Measurements from ENCODE around the gene AMIGO3.

AMIGO3 gene

DNA sequence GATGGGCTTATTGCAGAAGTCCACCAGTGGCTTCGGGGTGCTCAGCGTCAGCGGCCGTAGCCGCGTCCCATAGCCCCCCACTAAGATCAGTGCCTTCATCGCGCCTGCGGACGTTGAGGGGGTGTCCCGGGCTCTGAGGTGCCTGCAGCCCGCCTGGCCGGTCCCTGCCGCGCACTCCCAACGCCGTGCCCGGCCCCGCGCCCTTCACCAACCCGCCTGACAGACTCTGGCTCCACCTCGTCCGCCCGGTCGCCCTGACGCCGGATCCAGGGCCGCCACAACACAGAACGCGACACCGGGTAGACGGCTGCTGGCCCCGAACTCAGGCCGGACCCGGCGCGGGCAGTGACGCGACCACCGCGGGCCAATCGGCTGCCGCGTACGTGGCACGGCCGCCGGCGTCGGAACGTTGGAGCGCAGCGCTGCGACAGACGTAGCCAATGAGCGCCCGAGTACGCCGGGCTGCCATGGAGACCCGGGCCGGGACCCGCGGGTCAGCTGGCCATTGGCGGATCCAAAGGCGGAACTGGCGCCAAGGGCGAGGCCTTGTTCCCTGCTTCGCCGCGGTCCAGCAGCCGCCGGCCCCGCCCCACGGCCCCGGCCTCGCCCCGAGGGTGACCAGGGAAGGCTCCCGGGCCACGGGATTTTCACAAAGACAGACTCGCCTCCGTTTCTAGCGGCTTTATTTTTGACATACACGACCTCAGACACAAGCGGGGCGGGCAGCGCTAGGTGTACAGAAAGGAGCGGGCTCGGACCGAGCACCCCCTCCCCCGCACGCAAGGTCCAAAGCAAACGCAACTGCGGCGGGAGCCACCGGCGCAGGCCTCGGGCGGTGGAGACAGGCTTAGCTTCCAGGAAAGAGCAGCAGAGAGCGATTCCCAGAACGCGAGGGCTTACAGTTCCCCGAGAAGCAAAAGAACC is 4.4 kb upstream of the AMIGO3 start, which contains the start of gene GMPPB:
TSS of gene GMPPB (minus strand) at position 324 of the 924 bp plus-strand sequence. CDS start at position 99, 225 bp downstream.
- peak; percentile 93 for DNase-seq

DNA sequence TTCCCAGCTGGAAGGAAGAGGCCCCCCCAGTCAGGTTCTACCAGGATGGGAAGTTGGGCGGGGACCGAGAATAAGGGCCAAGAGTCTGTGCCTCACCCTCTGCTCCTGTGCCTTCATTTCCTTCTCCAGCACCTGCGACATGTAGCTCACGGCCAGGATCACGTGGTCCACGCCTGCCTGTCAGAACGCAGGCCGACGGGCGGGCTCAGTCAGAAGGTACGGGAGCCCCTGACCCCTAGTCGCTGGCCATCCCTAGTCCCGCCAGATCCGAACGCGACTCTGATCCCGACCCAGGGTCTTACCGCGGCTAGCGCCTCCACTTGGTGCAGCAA is 3.8 kb upstream of the AMIGO3 start:
- DNase-seq: no peak

DNA sequence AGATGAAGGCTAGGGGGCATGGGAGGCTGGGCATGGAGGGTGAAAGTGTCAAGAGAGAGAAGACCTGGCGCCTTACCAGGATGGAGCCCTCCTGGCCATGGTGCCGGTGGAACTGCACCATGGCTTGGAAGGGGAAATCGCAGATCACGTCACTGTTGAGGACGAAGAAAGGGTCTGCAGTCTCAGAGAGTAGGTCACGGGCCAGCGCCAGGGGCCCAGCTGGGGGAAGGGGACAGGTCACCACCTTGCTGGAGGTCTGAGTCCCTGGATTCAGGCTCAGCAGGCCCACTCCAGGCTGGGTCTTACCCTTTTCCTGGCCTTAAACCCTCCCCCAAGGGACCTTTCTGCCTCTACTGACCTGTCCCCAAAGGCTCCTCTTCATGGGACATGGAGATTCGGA is 3.4 kb upstream of the AMIGO3 start:
- DNase-seq: no peak

DNA sequence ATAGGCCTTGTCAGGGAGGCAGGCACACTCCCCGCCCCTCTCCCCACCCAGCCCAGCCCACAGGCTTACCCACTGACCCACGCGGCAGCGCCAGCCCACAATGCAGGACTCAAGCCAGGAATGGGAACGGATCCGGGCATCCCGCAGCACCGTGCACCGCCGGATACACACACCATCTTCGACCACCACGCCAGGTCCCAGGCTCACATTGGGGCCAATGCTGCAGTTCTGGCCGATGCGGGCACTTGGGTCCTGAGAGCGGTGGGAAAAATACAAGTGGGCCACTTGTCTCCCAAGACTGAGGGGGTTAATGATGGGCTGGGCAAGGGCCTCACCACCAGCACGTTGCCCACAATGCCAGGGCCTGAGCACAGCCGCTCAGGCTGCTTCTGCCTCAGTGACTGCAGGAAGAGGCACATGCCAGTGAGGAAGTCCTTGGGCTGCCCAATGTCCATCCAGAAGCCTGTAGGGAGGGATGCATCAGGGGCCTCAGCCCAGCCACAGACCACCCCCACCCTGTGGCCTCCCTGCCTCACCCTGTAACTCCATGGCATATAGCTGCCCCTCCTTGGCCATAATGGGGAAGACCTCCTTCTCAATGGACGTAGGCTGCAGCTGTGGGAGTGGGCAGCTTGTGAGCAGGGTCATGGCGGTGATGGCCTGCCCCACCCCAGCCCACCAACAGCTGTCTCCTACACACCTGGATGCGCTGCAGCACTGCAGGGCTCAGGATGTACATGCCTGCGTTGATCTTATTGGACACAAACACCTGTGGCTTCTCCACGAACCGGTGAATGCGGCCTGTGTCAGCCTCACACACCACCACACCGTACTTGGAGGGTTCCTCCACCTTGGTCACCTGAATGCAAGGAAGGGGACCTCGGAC is 2.7 kb upstream of the AMIGO3 start:
- no peak for DNase-seq

DNA sequence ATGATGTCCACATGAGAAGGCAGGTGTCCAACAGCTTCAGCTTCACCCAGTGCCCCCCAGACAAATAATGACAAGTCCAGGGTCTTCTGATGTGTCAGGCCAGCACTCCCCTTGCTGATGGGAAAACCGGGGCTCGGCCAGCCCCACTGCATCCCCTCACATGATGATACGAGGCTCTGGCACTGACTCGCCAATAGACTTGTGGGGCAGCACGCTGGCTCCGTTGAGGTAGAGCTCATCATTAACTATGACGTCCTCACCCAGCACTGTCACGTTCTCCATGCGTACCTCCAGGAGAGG is 2.1 kb upstream of the AMIGO3 start:
- no peak for DNase-seq

DNA sequence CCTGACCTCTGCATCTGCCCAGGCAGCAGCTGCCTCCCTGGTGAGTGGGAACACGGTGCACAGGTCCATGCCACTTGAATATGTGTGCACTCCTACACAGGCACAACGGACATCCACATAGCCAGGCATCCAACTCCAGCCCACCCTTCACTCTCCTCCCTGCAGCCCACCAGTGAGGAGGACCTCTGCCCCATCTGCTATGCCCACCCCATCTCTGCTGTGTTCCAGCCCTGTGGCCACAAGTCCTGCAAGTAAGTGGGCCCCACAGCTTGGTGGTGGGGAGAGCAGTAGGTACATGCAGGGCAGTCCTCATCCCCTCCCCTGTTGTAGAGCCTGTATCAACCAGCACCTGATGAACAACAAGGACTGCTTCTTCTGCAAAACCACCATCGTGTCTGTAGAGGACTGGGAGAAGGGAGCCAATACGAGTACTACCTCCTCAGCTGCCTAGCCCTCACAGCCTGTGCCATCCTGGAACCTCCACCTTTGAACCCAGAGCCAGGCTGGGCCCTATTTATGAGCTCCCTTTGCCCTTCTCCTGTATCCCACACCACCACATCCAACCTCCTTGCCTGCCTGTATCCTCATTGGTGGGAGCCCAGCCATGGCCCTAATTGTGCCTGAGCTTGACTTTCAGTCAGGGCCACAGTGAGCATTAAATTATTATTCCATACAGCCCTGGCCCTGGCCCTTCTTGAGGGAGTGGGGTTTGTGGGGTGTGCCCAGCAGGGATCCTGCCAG is 1.5 kb upstream of the AMIGO3 start:
- DNase-seq: no peak

DNA sequence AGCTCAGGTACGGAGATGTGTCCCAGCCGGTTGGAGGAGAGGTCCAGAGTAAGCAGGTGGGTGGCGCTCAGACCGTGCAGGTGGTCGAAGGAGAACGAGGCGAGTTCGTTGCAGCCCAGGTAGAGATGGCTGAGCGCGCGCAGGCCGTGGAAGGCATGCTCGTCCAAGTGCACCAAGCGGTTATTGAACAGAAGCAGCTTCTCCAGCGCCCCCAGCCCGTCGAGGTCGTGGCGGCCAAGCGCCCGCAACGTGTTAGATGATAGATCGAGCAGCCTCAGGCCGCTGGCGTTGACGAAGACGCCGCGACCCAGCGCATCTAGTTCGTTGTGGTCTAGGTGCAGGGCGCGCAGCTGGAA is 648 bp downstream of the AMIGO3 start:
- DNase-seq: no peak

DNA sequence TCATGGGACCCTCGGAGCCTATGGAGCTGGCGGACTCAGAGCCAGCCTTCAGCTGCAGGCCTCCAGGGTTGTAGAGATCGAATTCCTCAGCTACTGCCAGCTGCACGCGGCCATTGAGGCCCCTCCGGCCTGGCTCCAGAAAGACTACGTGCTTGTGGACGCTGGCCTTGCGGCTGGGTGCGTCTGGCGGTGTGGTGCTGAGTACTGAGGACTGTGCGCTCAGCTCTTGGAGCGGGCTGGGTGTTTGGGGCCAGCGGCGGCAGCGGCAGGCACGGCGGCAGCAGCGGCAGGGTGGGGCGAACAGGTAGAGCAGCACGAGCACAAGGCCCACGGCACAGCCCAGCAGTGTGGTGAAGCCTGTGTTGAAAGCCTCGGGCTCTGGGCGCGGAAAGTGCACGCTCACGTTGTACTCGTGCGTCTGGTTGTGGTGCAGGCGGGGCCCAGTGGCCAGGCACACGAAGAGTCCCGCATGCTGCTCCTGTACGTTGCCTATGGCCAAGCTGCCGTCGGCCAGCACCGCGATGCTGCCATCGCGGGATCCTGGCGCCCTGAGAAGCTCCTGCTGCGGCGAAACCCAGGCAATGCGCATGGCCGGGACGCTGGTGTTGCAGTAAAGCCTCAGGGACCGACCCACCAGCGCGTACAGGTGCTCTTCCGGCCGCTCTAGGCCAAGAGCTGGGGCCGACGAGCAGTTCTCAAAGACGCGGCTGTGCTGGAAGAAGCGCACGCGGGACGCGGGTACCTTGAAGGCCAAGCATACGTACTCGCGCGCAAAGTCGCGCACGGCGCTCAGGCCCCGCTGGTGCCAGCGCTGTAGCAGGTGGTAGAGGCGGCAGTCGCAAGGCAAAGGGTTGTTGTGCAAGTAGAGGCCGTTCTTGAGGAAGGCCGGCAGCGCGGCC is 1.3 kb downstream of the AMIGO3 start:
- DNase-seq: no peak

DNA sequence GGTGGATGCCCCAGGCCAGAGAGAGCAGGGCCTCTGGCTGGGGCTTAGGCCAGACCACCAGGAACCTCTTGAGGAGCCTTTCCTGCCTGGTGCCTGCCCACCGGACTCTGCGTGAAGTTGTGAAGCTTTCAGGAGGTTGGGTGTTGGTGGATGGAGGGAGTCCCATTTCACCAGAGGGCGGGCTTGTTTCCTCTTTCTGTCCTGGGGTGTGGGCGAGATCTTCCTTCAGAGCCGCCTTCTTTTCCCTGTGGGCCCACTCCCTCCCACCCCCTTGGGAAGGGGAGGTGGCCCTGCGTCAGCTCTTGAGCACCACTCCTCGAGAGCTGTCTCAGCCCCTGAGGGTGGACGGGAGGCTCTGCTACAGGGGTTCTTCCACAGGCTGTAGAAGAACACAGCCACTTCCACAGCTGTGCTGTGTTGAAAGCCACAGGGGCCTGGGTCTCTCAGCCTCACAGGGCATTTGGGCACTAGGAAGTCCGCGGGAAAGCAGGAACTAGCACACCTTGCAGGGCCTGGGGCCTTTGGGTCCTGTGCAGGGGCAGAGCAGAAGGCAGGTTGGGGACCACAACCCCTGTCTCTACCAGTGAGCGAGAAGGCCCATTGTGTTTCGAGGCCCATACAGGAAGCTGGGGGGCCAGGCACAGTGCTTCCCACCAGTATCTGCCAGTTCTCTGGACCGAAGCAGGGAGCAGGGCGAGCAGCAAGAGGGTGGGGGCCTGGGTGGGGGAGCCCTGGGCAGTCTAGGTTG is 2.1 kb downstream of the AMIGO3 start:
- DNase-seq: no peak

DNA sequence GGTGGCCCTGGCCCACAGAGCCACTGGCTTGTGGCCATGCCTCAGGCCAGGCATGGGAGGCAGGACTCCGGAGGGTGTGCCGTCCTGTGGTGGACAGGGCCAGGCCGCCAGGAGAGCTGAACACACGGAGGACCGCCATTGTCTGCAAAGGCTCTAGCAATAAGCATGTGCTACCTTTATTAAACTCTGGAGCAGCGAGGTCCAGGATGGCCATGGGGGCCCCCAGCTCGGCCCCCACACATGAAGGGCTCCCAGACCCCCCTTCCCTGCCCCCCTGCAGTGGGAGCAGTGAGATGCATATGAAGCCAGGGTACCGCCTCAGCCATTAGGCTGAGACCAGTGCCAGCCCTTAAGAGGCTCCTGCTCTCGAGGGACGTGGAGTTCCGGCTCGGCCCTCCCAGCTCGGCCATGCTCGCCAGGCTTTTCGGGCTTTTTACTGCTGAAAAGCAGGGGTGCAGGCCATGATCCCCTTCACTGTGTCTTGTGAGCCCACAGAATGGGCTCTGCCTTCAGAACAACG is 2.7 kb downstream of the AMIGO3 start:
- no peak for DNase-seq

DNA sequence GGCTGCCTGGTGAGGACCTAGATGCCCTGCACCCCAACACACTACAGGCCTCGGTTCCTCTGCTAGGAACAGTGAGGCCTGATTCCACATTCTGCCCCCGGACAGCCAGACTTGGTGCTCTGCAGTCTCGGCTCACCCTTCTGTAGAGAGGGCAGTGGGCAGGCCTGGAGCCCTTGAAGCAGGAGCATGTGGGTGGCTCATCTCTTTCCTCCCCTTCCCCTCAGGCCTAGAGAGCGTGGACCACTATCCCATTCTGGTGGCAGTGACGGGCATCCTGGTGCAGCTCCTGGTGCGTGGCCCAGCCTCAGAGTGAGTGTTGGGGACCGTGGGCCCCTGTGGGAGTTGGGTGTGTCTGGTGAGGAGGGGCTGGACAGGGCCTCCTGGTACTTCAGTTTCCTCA is 3.3 kb downstream of the AMIGO3 start:
- DNase-seq: no peak

DNA sequence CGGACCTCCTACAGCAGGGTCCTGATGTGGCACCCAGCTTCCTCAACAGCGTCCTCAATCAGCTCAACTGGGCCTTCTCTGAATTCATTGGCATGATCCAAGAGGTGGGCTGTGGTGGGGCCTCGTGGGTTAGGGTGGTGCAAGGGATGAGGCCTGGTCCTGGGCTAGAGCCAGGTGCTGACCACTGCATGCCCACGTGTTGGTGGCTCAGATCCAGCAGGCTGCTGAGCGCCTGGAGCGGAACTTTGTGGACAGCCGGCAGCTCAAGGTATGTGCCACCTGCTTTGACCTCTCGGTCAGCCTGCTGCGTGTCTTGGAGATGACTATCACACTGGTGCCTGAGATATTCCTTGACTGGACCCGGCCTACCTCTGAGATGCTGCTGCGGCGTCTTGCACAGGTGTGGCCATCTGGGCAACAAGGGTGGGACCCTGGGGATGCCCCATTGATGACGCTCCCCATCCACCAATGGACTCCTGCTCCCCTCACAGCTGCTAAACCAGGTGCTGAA is 3.8 kb downstream of the AMIGO3 start:
- no peak for DNase-seq

DNA sequence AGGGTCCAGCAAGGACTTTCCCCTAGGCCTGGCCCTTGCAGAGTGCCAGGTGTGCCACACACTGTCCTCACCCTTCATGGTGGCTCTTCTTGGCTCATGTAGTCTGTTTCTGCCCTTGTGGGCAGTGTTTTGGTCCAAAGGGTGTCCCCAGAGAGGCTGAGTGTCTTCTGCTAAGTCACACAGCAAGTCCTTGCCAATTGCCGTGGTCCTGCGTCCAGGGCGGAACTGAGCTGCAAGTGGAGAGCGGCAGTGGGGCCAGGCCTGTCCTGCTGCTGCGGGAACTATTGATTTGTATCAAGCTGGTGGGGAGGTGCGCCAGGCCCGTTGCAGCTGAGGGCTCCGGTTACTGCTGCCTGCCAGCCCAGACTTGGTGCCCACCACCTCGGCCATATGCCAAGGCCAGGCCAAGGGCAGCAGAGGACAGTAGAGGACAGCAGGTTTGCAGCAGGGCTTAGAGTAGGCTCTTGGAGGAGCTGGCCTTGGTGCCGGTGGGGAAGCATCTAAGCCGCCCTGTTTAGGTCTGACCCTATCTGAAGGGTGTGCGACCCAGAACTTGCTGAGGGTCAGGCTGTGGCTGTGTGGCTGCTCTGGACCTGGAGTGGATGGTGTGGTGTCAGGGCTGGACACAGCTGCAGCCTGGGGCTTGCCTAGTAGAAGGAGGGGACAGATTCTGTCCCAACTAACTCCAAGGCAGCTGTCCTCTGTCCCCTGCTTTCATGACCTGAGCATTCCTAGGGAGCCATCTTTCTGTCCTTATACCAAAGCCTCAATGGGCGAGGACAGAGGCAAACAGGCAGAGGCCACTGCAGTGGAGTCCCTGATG is 4.5 kb downstream of the AMIGO3 start:
- DNase-seq: no peak

DNA sequence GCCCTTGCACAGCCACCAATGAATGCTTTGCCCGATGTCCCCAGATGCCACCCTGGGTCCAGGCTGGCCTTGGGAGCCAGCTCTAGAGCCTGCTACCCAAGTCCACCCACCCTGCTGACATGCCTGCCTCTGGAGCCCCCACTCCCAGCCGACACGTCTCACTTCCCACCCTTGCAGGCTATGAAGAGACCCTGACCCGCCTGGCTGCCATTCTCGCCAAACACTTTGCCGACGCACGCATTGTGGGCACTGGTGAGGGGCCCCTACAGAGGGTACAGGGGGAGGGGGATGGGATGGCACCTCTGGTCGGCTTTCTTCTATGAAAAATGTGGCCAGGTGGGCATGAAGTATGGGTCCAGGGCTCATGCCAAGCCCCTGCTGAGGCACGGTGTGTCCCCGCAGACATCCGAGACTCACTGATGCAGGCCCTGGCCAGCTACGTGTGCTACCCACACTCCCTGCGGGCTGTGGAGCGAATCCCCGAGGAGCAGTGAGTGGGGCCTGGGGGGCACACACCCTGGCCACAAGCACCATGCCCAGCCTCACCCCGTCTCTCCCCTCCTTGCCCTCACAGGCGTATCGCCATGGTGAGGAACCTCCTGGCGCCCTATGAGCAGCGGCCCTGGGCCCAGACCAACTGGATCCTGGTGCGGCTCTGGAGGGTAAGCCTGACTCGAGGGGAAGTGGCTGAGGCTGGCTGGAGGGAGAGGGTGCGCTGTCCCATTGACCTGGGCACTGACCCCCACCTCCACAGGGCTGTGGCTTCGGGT is 6.0 kb downstream of the AMIGO3 start:
- no peak for DNase-seq

DNA sequence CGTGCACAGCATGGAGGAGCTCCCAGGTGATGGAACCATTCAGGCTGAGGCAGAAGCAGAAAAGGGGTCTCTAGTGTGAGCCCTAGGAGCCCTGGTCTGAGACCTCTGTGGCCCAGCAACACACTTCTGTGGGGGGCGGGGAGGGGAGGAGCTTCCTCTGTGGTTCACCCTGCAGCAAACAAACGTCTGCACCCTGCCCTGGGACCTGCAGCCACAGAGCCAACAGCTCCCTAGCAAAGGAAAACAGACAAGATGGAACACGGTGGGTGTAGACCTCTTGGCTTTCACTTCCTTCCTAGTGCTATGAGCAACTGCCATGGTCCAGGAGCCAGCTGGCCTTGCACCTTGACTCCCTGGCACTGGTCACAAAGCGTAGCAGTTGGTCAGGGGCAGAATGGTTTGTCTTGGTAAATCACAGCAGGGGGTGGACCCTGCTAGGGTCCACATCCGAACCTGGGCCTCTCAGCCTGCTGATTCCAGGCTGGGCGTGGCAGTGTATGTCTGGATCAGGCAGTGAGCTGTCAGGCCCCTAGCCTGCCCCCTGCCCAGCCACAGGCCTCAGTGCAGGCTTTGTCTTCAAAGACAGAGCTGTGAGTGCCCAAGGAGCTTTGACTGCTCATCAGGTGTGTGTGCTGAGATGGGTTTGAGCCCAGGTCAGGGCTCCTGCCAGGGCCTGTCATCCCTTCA is 6.7 kb downstream of the AMIGO3 start:
- DNase-seq: no peak

DNA sequence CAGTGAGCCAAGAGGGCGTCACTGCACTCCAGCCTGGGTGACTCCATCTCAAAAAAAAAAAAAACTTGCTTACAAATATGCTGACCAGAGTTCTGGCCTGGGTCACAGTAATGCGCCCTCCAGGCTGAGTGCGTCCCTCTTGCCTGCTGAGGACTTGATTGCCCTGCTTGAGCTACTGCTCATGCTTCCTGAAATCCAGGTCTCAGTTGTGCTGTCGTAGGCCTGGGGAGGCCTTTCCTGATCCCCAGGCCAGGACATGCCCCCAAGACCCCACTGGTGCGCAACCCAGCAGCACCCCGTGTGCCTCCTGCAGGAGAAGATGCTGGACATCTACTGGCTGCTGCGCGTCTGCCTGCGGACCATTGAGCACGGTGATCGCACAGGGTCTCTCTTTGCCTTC is 7.3 kb downstream of the AMIGO3 start:
- DNase-seq: no peak

DNA sequence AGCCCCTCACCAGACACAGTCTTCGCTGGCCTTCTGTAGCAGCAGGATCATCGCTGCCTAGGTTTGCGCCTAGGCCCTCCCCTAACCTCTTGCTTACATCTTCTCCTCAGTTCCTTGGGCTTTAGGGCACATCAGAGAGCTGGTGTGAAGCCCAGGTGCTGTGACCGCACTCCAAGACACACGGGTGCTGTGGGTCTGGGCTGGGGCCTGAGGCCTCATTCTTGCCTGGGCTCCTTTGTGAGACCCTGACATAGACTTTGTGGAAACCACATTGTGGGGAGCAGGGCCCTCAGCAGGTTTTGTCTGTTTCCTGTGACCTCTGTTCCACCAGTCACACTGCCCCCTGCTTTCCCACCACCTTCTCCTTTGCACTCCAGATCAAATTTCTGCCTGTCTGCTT is 8.0 kb downstream of the AMIGO3 start:
- DNase-seq: peak; percentile 42

DNA sequence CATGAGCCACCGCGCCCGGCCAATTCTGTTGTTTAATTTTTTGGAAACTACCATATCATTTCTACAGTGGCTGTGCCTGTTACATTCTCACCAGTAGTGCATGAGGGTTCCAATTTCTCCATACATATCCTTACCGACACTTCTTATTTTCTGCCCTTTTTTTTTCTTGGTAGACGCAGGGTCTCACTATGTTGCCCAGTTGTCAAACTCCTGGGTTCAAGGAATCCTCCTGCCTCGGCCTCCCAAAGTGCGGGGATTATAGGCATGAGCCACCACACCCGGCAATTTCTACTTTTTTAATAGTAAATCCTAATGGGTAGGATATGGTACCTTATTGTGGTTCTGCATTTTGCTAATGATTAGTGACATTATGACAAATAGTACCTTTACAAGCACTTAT is 9.6 kb downstream of the AMIGO3 start:
- no peak for DNase-seq

DNA sequence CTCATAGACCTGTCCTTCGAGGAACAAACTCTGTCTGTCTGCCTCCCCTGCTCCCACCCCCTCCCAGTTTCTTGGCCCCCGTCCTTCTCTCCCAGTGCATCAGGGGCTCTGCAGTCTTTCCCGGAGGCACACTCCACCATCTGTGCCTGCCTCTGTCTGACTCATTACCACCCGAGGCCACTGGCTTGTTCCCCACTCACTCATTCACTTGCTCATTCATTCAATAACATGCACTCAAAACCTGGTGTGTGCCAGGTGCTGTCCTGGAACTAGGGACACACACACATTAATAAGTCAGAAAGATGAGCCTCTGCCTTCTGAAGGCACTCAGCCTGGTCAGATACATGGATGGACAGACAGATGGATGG is 12.4 kb downstream of the AMIGO3 start:
- DNase-seq: no peak

Data from KG1 (cell line).